DND-41 (cell line): ENCODE measurements around the gene GOLGA6L24.
"Not testable (repeated sequence)": the region's sequence is repeated elsewhere in the genome, so short reads cannot be mapped to it uniquely, and the experiment has no call there.

Source experiments
- ATAC-seq: fragments of 200-7000 bp; cut with Tn5 transposase; 3 replicates; pipeline ENCODE4 v1.9.1; 2021; ENCODE audit warnings: low read depth; ENCODE audit not compliant: insufficient read depth
- DNase-seq: peaks from one replicate; pipeline ENCODE4 v3.0.0-alpha.2; 2020
- H2AFZ ChIP-seq: 2 replicates; pipeline ENCODE4 v1.6.0; 2012; ENCODE audit warnings: low read depth, low read length
- H3K27ac ChIP-seq: 2 replicates; pipeline ENCODE4 v1.5.1; 2012; ENCODE audit warnings: low read length, inconsistent platforms
- H3K27me3 ChIP-seq: fragments of 200-600 bp; sonication (generic); 2 replicates; pipeline ENCODE4 v1.6.0; 2012; ENCODE audit warnings: low read length, mild to moderate bottlenecking, inconsistent platforms; ENCODE audit not compliant: insufficient read depth, poor library complexity
- H3K36me3 ChIP-seq: 2 replicates; pipeline ENCODE4 v1.5.1; 2012; ENCODE audit warnings: low read length, inconsistent platforms; ENCODE audit not compliant: insufficient read depth
- H3K4me1 ChIP-seq: 2 replicates; pipeline ENCODE4 v1.5.1; 2012; ENCODE audit warnings: mild to moderate bottlenecking, low read length; ENCODE audit not compliant: insufficient read depth
- H3K4me2 ChIP-seq: 2 replicates; pipeline ENCODE4 v1.6.0; 2012; ENCODE audit warnings: mild to moderate bottlenecking, moderate library complexity, low read length, inconsistent platforms; ENCODE audit not compliant: insufficient read depth
- H3K4me3 ChIP-seq, 2 experiments: fragments of 200-600 bp in 1 of 2; shearing (Covaris generic) in 1 of 2; 2 replicates each; pipeline ENCODE4 v1.5.1; 2012 to 2016; ENCODE audit warnings: inconsistent platforms in 2 of 2, low read length in 2 of 2, mild to moderate bottlenecking in 2 of 2, low read depth in 1 of 2, moderate library complexity in 1 of 2
- H3K79me2 ChIP-seq: 2 replicates; pipeline ENCODE4 v1.6.0; 2012; ENCODE audit warnings: low read length, inconsistent platforms; ENCODE audit not compliant: insufficient read depth
- H3K9ac ChIP-seq: 2 replicates; pipeline ENCODE4 v1.6.0; 2012; ENCODE audit warnings: low read depth, mild to moderate bottlenecking, inconsistent platforms, low read length, moderate library complexity
- H3K9me3 ChIP-seq: 2 replicates; pipeline ENCODE4 v1.5.1; 2012; ENCODE audit warnings: low read length, moderate library complexity, mild to moderate bottlenecking, inconsistent platforms; ENCODE audit not compliant: insufficient read depth, severe bottlenecking
- H4K20me1 ChIP-seq: 2 replicates; pipeline ENCODE4 v1.6.0; 2012; ENCODE audit warnings: low read length; ENCODE audit not compliant: insufficient read depth

The GOLGA6L24 gene

DNA sequence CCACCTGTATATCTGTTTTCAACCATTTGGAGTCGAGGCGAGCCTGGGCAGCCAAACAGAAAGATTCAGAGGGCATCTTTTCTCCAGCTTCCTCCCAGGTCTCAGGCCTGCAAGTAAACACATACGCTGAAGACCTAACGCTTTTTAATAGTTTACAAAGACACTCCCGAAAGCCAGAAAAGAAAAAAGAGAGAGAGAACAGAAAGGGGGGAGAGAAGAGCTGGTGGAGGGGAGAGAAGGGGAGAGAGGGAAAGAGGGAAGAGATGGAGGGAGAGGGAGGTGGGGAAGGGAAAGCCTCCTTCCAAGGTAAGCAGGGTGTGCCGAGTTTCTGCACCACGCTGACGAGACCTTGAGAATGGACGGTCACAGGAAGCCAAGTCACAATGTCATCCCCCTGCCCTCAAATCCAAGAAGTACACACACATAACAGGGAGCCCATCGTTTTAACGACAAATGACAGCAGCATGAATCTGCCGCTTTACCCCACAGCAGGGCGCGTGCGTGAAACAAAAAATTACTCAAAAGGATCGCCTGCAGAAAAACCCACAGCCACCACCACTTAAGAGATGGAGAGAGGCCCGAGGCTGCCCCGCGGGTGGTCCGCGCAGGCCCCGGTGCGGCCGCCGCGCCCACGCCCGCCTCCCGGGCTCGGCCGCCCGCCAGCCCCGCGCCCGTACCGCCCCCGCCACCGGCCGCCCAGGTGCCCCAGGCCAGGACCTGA, 36.4 kb downstream of the GOLGA6L24 start:
- H3K9ac ChIP-seq: peak overlapping the region; percentile 39; the same call in 1 of the 2 replicates
- ATAC-seq: not testable (repeated sequence)

DNA sequence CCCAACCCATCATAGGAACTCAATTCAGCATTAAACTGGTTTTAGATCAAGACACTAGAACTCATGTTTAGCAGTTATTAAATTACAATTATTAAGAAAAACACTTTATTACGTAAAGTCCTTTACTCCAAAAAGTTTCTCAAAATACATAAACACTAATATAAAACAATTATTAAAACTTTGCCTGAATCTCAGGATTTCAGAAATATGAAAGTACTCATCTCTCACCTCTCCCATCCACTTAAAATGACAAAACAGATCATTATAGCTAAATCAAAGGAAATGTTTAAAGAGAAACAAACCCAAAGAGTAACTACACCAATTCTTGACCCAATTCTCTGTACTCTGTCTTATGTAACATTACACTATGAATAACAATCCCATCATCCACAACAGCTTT, 38.2 kb downstream of the GOLGA6L24 start:
- not testable (repeated sequence) for DNase-seq, H3K4me1 ChIP-seq, H3K27ac ChIP-seq

More for the DNA sequence above, 36.4 kb downstream of the GOLGA6L24 start:
- H2AFZ ChIP-seq, H3K36me3 ChIP-seq, H3K79me2 ChIP-seq, H3K9me3 ChIP-seq, H3K27ac ChIP-seq, H4K20me1 ChIP-seq, H3K27me3 ChIP-seq, H3K4me1 ChIP-seq: not testable (repeated sequence)
- DNase-seq: peak; percentile 23
- Histone ChIP-seq H3K4me2 (peak overlapping the region; percentile 44; the same call in 1 of the 2 replicates), H3K4me3 (peak overlapping the region in 1 of 2 experiments; percentile 49; a peak in 3 of 4 replicates)

DNA sequence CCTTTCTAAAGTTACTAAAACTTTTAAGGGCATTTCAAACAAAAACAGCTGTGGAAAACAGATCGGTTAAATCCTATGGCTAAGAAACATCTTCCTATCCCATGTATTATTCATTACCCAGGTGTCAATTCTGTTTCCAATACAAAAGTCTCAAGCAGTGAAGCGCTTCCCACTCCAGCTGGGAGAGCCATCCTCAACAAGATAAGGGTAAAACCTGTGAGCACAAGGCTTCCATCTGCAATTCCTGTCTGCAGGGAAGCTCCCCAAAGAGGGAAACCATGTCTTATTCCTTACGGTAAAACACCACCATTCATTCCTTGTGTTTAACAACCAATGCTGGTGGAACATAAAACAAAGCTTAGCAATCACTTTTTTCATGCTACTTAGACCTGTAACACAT, 39.1 kb downstream of the GOLGA6L24 start:
- not testable (repeated sequence) for H3K4me3 ChIP-seq, H3K4me1 ChIP-seq, H3K9me3 ChIP-seq, ATAC-seq, H3K36me3 ChIP-seq, H3K4me2 ChIP-seq, H3K9ac ChIP-seq, H4K20me1 ChIP-seq, H2AFZ ChIP-seq, DNase-seq, H3K27ac ChIP-seq, H3K27me3 ChIP-seq
- peaks cover 13% of the 10 kb centered on the region for H3K79me2 ChIP-seq

More for the DNA sequence above, 38.2 kb downstream of the GOLGA6L24 start:
- H3K9me3 ChIP-seq, H3K4me3 ChIP-seq, H3K4me2 ChIP-seq, H3K9ac ChIP-seq, ATAC-seq, H2AFZ ChIP-seq, H3K36me3 ChIP-seq, H3K27me3 ChIP-seq, H4K20me1 ChIP-seq: not testable (repeated sequence)
- H3K79me2 ChIP-seq: peaks cover 12% of the 10 kb centered on the region

DNA sequence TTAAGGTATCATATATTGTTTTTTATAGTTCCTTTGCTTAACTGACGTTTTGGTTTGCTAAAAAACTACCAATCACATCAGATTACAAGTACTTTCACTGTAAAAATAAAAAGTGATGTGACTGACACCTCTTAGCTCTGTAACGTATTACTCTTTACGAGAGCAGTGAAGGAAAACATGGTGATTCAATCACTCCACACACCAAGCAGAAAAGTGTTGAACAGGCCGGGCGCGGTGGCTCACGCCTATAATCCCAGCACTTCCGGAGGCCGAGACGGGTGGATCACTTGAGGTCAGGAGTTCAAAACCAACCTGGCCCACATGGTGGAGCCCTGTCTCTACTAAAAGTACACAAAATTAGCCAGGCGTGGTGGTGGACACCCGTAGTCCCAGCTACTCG, 39.8 kb downstream of the GOLGA6L24 start:
- H3K79me2 ChIP-seq: peaks cover 16% of the 10 kb centered on the region
- not testable (repeated sequence) for H3K9me3 ChIP-seq, H3K9ac ChIP-seq, H4K20me1 ChIP-seq, DNase-seq, H2AFZ ChIP-seq, H3K27me3 ChIP-seq, H3K4me2 ChIP-seq, H3K4me1 ChIP-seq, H3K27ac ChIP-seq, ATAC-seq, H3K4me3 ChIP-seq, H3K36me3 ChIP-seq

DNA sequence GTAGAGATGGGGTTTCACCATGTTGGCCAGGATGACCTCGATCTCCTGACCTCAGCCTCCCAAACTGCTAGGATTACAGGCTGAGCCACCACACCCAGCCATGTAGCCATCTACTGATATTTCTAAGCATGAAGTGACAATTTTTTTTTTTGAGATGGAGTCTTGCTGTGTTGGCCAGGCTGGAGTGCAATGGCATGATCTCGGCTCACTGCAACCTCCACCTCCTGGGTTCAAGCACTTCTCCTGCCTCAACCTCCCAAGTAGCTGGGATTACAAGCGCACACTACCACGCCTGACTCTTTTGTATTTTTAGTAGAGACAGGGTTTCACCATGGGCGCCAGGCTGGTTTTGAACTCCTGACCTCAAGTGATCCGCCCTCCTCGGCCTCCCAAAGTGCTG, 40.9 kb downstream of the GOLGA6L24 start:
- H3K36me3 ChIP-seq, H3K27ac ChIP-seq, H3K27me3 ChIP-seq, H2AFZ ChIP-seq, H3K4me2 ChIP-seq, H3K9ac ChIP-seq, ATAC-seq, DNase-seq, H4K20me1 ChIP-seq, H3K9me3 ChIP-seq, H3K4me1 ChIP-seq, H3K4me3 ChIP-seq: not testable (repeated sequence)
- H3K79me2 ChIP-seq: peaks cover 16% of the 10 kb centered on the region

DNA sequence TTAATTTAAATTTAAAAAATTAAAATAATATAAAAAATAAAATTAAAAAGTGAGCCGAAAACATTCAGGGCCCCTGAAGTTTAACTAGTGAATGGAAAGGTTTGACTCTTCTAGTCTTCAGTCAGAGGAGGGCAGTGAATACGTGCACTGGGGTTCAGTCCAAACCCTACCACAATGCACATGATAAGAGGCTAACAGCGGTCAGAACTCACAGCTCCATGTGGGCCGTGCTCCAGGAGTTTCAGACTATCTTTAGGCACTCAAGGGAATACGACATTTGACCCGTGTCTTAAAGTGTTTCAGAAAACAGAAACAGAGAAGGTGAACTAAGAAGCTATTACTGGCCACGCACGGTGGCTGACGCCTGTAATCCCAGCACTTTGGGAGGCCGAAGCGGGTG, 47.4 kb downstream of the GOLGA6L24 start:
- not testable (repeated sequence) for H3K27ac ChIP-seq, H3K4me3 ChIP-seq, H4K20me1 ChIP-seq, DNase-seq, H3K9me3 ChIP-seq, ATAC-seq, H3K36me3 ChIP-seq, H3K4me2 ChIP-seq, H3K27me3 ChIP-seq, H3K9ac ChIP-seq, H3K4me1 ChIP-seq, H3K79me2 ChIP-seq, H2AFZ ChIP-seq

DNA sequence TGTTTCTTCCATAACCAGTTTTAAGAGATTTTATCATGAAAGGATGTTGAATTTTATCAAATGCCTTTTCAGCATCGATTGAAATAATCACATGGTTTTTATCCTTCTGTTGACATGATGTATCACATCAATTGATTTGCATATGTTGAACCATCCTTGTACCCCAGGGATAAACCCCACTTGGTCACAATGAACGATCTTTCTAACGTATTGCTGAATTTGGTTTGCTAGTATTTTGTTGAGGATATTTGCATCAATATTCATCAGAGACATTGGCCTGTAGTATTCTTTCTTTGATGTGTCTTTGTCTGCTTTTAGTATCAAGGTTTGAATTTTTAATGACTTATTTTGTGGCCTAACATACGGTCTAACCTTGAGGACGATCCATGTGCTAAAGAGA, 49.2 kb downstream of the GOLGA6L24 start:
- H3K4me3 ChIP-seq, H3K27ac ChIP-seq, H3K9me3 ChIP-seq, H3K36me3 ChIP-seq, H3K9ac ChIP-seq, ATAC-seq, DNase-seq, H3K4me2 ChIP-seq, H3K4me1 ChIP-seq, H3K27me3 ChIP-seq, H2AFZ ChIP-seq, H4K20me1 ChIP-seq, H3K79me2 ChIP-seq: not testable (repeated sequence)
